LNCaP clone FGC (cell line): ENCODE data around the gene SNX33.
A peak's percentile ranks its signal among the peaks of the same experiment; 100 is the strongest.

ENCODE experiments used
- DNase-seq: peaks from one replicate; pipeline ENCODE4 v3.0.0-alpha.2; 2011; ENCODE audit warnings: low read depth
- H3K4me3 ChIP-seq: 2 replicates; pipeline ENCODE4 v1.5.1; 2011; ENCODE audit warnings: mild to moderate bottlenecking, low read depth, low read length, control low read depth
- CTCF ChIP-seq: IDR thresholded peaks from 2 replicates; pipeline ENCODE4 v1.5.1; 2012; ENCODE audit warnings: mild to moderate bottlenecking; ENCODE audit not compliant: control insufficient read depth, insufficient read depth; ENCODE audit errors: extremely low read depth

SNX33 gene

GRCh38 chr15:75637245-75638009 is 10.3 kb upstream of the SNX33 start:
- peak overlapping the region; percentile 98 for H3K4me3 ChIP-seq

DNA sequence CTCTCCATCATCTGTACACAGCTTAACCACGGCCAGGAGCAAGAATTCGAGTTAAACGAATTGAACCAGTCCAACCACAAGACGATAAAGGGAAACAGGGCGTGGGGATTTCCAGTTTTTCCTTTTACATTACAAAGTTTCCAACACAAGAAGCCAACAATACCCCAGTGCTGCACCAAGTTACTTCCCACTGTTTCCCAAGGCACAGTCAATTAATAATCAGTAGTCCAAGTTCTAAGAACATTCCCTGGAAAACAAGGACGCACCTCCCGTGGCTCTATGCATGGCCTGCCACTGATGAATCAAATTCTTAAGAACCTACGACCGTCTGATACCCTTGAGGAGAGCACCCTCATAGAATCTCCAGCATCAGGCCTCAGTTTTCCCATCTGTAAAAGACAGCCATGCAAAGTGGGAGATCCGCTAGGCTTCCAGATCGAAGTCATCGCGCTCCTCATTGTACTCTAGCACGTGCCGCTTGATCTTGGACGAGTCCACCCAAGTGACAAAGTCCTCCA is 8.5 kb upstream of the SNX33 start:
- no peak for TF ChIP-seq CTCF
- H3K4me3 ChIP-seq = peak overlapping the region; percentile 98
- DNase-seq = no peak

More at GRCh38 chr15:75637245-75638009, 10.3 kb upstream of the SNX33 start:
- DNase-seq = no peak
- TF ChIP-seq CTCF = no peak

DNA sequence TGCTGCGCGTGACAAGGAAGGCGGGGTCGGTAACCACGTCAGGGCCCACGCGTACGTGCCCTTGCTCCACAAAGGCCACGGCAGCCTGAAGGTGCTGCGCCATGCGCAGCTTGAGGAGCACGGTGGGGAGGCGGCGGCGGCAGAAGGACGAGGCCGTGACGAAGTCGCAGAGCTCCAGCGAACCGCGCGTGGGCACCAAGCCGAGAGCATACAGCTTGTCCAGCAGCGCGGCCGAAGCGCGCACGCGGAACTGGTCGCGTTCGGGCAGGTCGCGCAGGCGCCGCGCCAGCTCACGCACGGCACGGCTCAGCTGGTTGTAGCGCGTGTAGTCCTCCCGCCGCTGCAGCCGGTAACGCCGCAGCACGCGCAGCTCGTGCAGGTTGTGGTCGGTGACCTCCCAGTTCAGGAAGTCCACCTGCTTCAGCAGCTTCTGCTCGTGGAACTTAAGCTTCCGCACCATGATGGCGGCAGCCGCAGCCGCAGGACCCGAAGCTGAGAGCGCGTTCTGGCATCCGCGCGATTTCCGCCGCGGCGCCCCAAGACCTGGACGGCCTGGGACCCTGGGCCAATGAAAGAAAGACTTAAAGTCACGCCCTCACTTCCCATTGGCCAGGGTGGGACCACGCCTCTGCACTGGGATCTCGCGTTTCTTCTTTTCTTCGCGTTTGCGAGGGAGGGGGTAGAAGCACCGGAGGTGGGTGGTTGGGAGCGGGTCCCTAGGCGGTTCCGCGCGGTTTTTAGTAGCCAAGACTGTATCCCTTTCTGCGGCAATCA is 7.8 kb upstream of the SNX33 start, which contains the start of gene IMP3:
Gene IMP3, minus strand, starts transcription at position 516 of the 774 bp plus-strand sequence. Its CDS starts 56 bp downstream, at position 460.
- H3K4me3 ChIP-seq = peak within 1 kb of the TSS; percentile 98
- no peak for TF ChIP-seq CTCF
- peak; percentile 96 for DNase-seq

DNA sequence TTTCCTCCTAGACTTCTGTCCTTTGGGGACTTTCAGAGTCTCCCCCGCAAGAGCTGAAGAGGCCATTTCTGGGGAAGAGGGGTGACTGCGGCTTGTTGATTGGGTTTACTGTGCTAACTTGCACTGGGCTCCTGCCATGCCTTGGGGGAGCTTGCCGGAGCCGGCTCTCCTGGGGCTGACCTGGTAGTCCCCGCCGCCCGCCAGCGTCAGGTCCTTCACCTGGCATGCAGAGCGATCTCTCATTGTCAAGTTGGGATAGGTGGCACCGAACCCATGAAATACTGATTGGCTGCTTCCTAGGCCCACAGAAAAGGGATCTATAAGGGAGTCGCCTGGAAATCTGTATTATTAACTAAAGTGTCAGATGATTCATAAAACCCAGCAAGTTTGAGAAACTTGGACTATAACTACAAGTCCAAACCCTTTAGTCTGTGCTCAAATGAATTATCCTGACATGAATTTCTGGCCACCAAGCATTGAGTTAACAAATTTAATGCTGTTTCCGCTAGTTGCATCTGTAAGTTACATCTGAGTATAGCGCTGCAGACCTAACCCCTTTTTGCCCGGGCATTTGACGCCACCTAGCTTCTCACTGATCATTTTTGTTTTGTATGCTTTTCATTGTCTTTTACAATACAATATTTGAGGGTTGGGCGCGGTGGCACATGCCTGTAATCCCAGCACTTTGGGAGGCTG is 7.1 kb upstream of the SNX33 start:
- no peak for DNase-seq
- peak; percentile 43 for TF ChIP-seq CTCF
- H3K4me3 ChIP-seq = peak overlapping the region; percentile 98

- DNase-seq = no peak
- peak overlapping the region; percentile 98 for H3K4me3 ChIP-seq
- TF ChIP-seq CTCF = no peak
Observed at GRCh38 chr15:75641179-75641503, 6.6 kb upstream of the SNX33 start.

GRCh38 chr15:75641603-75642002 is 6.1 kb upstream of the SNX33 start:
- H3K4me3 ChIP-seq = no peak overlapping the region
- TF ChIP-seq CTCF = no peak
- no peak for DNase-seq
